Sigmoid colon (tissue), 7 donors: ENCODE data around the gene CLIC5. TPM values are rescaled to one million over a fixed set of nuclear protein-coding genes. Genes with fewer than 3 reads are reported as not detected.

Source experiments
- DNase-seq: peaks from one replicate; pipeline ENCODE4 v3.0.0-alpha.2; 2019
- H3K27ac ChIP-seq, 4 donors: fragments of 200-600 bp; sonication (generic); one replicate each; pipeline ENCODE4 v1.5.1; 2016 to 2019; ENCODE audit warnings: mild to moderate bottlenecking in 1 of 4
- H3K27me3 ChIP-seq, 3 donors: fragments of 200-600 bp; sonication (generic); one replicate each; pipeline ENCODE4 v1.5.1; 2019; ENCODE audit warnings: mild to moderate bottlenecking in 1 of 3
- H3K36me3 ChIP-seq, 4 donors: fragments of 200-600 bp; sonication (generic); one replicate each; pipeline ENCODE4 v1.5.1; 2016 to 2019
- H3K4me1 ChIP-seq, 4 donors: fragments of 200-600 bp; sonication (generic); one replicate each; pipeline ENCODE4 v1.5.1; 2017 to 2019
- H3K4me3 ChIP-seq, 4 donors: fragments of 200-600 bp; sonication (generic); one replicate each; pipeline ENCODE4 v1.5.1; 2017 to 2019; ENCODE audit warnings: mild to moderate bottlenecking in 2 of 4, moderate library complexity in 1 of 4
- H3K9me3 ChIP-seq, 4 donors: fragments of 200-600 bp in 3 of 4; sonication (generic) in 3 of 4; one replicate each; pipeline versions ENCODE4 v1.5.1 to v1.6.1; 2013 to 2019
- EP300 ChIP-seq, 4 donors: sonication (generic); formaldehyde crosslinking; IDR thresholded peaks; one replicate each; pipeline ENCODE4 v1.6.1; 2017; ENCODE audit warnings: antibody characterized with exemption in 4 of 4
- POLR2A ChIP-seq, 2 donors: fragments of 450-650 bp; IDR thresholded peaks; one replicate each; pipeline ENCODE4 v1.6.1; 2016; ENCODE audit warnings: antibody characterized with exemption in 2 of 2, mild to moderate bottlenecking in 2 of 2, moderate library complexity in 2 of 2
- POLR2AphosphoS5 ChIP-seq, 4 donors: sonication (generic); formaldehyde crosslinking; IDR thresholded peaks; one replicate each; pipeline ENCODE4 v1.6.1; 2017; ENCODE audit warnings: antibody characterized with exemption in 4 of 4
- WGBS, 2 donors: extraction: QIAGEN DNeasy Blood & Tissue Kit; methylation state at CpG; one replicate each; pipeline ENCODE4 v1.1.7; 2013; 5-methylcytosine and 5-hydroxymethylcytosine counted together
- intact Hi-C: fragments of 100-400 bp; cut with DNase I; formaldehyde crosslinking; loops from one replicate; pipeline ENCODE4 v1.15.1; 2023
- polyA plus RNA-seq, 3 donors: library from polyadenylated mRNA; stranded (reverse); fragments of 200-250 nt; gene quantifications; one replicate each; pipeline ENCODE4 v1.2.3, GENCODE V29; 2013
- total RNA-seq, 4 donors: library from RNA; depleted of rRNA; stranded (reverse); fragments of >200 nt; gene quantifications; one replicate each; pipeline ENCODE4 v1.1.0, GENCODE V29; 2016
- TF ChIP-seq, protein P1 (sequence below), 4 experiments: fragments of 450-650 bp in 3 of 4; fragments of 200-600 bp in 1 of 4; IDR thresholded peaks; one replicate each; pipeline ENCODE4 v1.5.1; 2016 to 2019; ENCODE audit warnings: antibody characterized with exemption in 4 of 4, mild to moderate bottlenecking in 3 of 4, moderate library complexity in 2 of 4
- donor health status: healthy with polysubstance abuse.
- donor health status: Bipolar disorder and iron deficiency.
- donor health status: healthy.

Gene CLIC5
- total and polyA plus RNA-seq, 7 donors: 1.8 to 77.0 (median 3.5) TPM

DNA sequence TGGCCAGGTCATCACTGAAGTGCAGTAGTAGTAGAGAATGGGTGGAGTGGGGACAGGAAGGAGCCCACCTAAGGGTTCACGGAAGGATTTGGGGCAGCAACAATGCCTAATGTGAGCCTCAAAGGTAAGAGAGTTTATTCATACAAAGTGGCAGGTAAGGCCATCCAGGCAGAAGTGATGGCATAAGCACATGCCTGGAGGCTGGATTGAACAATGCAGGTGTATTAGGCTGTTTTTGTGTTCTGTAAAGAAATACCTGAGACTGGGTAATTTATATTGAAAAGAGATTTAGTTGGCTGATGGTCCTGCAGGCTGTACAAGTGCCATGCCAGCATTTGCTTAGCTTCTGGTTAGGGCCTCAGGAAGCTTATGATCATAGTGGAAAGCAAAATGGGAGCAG is 48.3 kb downstream of the CLIC5 start:
- 94 to 97% methylated on average over 1 of the region's 1 CpG for WGBS, 2 donors
- Histone ChIP-seq H3K36me3 (no peaks in the 10 kb centered on the region), H3K9me3 (no peaks in the 10 kb centered on the region), H3K4me3 (no peak overlapping the region), H3K27ac (no peak overlapping the region), H3K4me1 (peaks cover 0 to 11% (median 3%) of the 10 kb centered on the region in 4 donors), H3K27me3 (no peaks in the 10 kb centered on the region)
- intact Hi-C loops: no loop called here
- DNase-seq: no peak
- TF ChIP-seq POLR2AphosphoS5 (IDR thresholded peaks at IDR 0.05) (no peak), POLR2A (IDR thresholded peaks at IDR 0.05) (no peak), EP300 (IDR thresholded peaks at IDR 0.05) (no peak)
- TF ChIP-seq, protein P1, sequence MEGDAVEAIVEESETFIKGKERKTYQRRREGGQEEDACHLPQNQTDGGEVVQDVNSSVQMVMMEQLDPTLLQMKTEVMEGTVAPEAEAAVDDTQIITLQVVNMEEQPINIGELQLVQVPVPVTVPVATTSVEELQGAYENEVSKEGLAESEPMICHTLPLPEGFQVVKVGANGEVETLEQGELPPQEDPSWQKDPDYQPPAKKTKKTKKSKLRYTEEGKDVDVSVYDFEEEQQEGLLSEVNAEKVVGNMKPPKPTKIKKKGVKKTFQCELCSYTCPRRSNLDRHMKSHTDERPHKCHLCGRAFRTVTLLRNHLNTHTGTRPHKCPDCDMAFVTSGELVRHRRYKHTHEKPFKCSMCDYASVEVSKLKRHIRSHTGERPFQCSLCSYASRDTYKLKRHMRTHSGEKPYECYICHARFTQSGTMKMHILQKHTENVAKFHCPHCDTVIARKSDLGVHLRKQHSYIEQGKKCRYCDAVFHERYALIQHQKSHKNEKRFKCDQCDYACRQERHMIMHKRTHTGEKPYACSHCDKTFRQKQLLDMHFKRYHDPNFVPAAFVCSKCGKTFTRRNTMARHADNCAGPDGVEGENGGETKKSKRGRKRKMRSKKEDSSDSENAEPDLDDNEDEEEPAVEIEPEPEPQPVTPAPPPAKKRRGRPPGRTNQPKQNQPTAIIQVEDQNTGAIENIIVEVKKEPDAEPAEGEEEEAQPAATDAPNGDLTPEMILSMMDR (IDR thresholded peaks at IDR 0.05): no peak

DNA sequence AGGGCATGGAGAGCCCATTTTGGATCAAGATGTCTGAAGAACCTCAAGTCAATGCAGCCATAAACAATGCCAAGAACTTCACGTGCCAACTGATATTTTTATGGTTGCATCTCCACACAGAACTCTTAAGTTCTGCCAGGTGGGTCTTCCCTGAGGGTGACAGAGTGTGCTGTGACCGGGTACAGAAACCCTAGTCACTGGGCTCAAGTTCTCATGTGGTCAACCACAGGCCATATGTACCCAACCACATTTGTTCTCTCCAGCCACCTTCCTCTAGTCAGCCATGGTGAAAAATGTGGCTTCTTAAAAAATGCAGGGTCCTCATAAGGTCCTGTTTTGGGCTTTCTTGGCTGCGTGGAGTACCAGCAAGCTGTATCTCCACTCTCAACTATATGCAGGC is 48.9 kb downstream of the CLIC5 start:
- intact Hi-C loops: no loop called here
- H3K27ac ChIP-seq: no peak overlapping the region
- DNase-seq: no peak
- peaks cover 0 to 11% (median 3%) of the 10 kb centered on the region in 4 donors for H3K4me1 ChIP-seq
- no peaks in the 10 kb centered on the region for H3K27me3 ChIP-seq
- no peaks in the 10 kb centered on the region for H3K9me3 ChIP-seq
- TF ChIP-seq EP300 (IDR thresholded peaks at IDR 0.05): no peak
- no peak for TF ChIP-seq POLR2A (IDR thresholded peaks at IDR 0.05)
- no peak for TF ChIP-seq POLR2AphosphoS5 (IDR thresholded peaks at IDR 0.05)
- TF ChIP-seq, protein P1 (IDR thresholded peaks at IDR 0.05): no peak
- H3K36me3 ChIP-seq: no peaks in the 10 kb centered on the region
- WGBS, 2 donors: 54 to 88% methylated on average over 3 of the region's 3 CpGs
- no peak overlapping the region for H3K4me3 ChIP-seq

DNA sequence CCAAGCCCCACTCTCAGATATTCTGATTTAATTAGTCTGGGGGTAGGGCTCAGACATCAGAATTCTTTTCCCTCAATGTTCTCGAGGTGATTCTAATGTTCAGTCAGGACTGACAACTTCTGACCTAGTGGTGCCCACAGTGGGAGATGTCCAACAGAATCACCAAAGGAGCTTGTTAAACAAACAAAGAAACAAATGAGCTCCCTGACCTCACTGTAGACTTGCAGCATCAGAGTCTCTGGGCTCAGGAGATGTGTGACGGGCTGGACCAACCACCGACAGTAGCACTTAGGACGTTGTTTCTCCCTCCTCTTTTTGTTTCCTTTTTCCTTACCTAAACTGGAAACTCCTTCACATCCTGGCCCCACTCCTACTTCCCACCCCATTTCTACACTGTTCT is 49.3 kb downstream of the CLIC5 start:
- Histone ChIP-seq H3K4me3 (no peak overlapping the region), H3K27ac (no peak overlapping the region), H3K4me1 (peaks cover 0 to 11% (median 3%) of the 10 kb centered on the region in 4 donors), H3K9me3 (no peaks in the 10 kb centered on the region), H3K27me3 (no peaks in the 10 kb centered on the region), H3K36me3 (no peaks in the 10 kb centered on the region)
- TF ChIP-seq, protein P1 (IDR thresholded peaks at IDR 0.05): no peak
- TF ChIP-seq POLR2AphosphoS5 (IDR thresholded peaks at IDR 0.05): no peak
- no peak for TF ChIP-seq POLR2A (IDR thresholded peaks at IDR 0.05)
- no peak for TF ChIP-seq EP300 (IDR thresholded peaks at IDR 0.05)
- 92 to 93% methylated on average over 4 of the region's 4 CpGs for WGBS, 2 donors
- intact Hi-C loops: no loop called here
- no peak for DNase-seq

DNA sequence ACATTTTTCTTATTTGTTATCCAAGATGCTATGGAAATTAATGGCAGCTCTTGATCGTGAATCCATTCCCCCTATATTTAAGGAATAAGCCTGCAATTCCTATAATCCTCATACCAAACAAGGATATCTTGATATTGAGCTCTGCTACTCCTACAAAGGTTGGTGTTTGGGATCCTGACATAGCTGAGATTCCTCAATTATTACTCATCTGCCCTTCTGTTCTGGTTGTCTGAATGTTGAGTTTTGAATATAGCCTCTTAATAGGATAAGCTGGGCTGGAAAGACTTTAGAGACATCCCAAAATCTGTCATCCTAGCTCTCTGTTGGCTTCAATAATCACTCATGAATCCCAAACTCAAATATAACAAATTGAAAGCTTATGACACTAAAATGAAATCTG is 49.9 kb downstream of the CLIC5 start:
- H3K36me3 ChIP-seq: no peaks in the 10 kb centered on the region
- H3K27me3 ChIP-seq: no peaks in the 10 kb centered on the region
- no peaks in the 10 kb centered on the region for H3K9me3 ChIP-seq
- peaks cover 0 to 11% (median 3%) of the 10 kb centered on the region in 4 donors for H3K4me1 ChIP-seq
- intact Hi-C loops: no loop called here
- no peak for TF ChIP-seq POLR2A (IDR thresholded peaks at IDR 0.05)
- WGBS, 2 donors: 92% methylated on average over 1 of the region's 1 CpG
- no peak overlapping the region for H3K27ac ChIP-seq
- H3K4me3 ChIP-seq: no peak overlapping the region
- no peak for DNase-seq

DNA sequence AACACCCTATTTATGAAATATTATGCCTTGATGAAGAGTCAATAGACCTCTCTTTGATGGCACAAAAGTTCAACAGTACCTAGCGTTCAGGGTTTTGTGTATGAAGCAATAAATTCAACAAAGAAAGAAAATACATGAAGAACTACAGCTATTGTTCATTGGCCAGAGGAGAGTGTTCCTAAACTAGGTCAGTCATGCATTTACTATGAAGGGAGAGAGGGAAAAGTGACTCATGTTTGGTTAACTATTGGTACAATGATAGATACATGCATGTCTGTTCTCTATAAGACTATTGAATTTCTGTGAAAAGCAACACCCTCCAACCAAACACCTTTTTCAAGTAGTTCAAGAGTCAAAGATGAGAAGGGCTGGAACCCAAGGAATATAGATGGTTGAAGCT is 50.7 kb downstream of the CLIC5 start:
- H3K27me3 ChIP-seq: no peaks in the 10 kb centered on the region
- peaks cover 0 to 11% (median 3%) of the 10 kb centered on the region in 4 donors for H3K4me1 ChIP-seq
- no peak for DNase-seq
- no peaks in the 10 kb centered on the region for H3K36me3 ChIP-seq
- TF ChIP-seq EP300 (IDR thresholded peaks at IDR 0.05): no peak
- no peak for TF ChIP-seq POLR2AphosphoS5 (IDR thresholded peaks at IDR 0.05)
- no peak for TF ChIP-seq POLR2A (IDR thresholded peaks at IDR 0.05)
- TF ChIP-seq, protein P1 (IDR thresholded peaks at IDR 0.05): no peak
- intact Hi-C loops: no loop called here
- no peak overlapping the region for H3K4me3 ChIP-seq
- H3K9me3 ChIP-seq: no peaks in the 10 kb centered on the region
- WGBS, 2 donors: 19 to 70% methylated on average over 1 of the region's 1 CpG
- H3K27ac ChIP-seq: no peak overlapping the region
